OCI-LY1 (cell line): ENCODE results near the gene ZSCAN10.

ENCODE experiments used
- CTCF ChIP-seq: fragments of 200-600 bp; sonication (generic), shearing (Covaris generic); IDR thresholded peaks from 2 replicates; pipeline ENCODE4 v1.5.1; 2017; ENCODE audit warnings: mild to moderate bottlenecking, antibody characterized with exemption, low read length, moderate library complexity, mixed read lengths
- EZH2 ChIP-seq: fragments of 200-600 bp; sonication (generic), shearing (Covaris generic); IDR thresholded peaks from 2 replicates; pipeline ENCODE4 v1.8.0; 2017; ENCODE audit warnings: borderline replicate concordance, mixed run types, mild to moderate bottlenecking, antibody characterized with exemption, low read length, moderate library complexity, mixed read lengths

- no peak for TF ChIP-seq CTCF
- no peak for TF ChIP-seq EZH2
Measured at GRCh38 chr16:3112058-3112880, 13.2 kb upstream of the ZSCAN10 start, which contains the start of gene ZNF205.
